ENCODE results near the gene UBL4B.

- TF ChIP-seq POLR2A (IDR thresholded peaks at IDR 0.05) (no peak), CTCF (IDR thresholded peaks at IDR 0.05) (peak in 1 of 4 experiments; percentile 31), POLR2AphosphoS5 (IDR thresholded peaks at IDR 0.05) (no peak)
Observed at GRCh38 chr1:110130113-110130591, 17.9 kb downstream of the UBL4B start.

All from prostate gland (tissue), 2 donors.